H1 (cell line): ENCODE measurements around the gene SCN11A. TPM values are rescaled to one million over a fixed set of nuclear protein-coding genes. Genes with fewer than 3 reads are reported as not detected.

ENCODE experiments used
- CTCF ChIA-PET: fragments of 300-600 bp; sonication (Branson Sonifier 250); formaldehyde crosslinking; loops from one replicate; lab custom pipeline; 2021; ENCODE audit not compliant: partially characterized antibody; lab: Charles Lee
- POLR2A ChIA-PET: fragments of 300-600 bp; sonication (Branson Sonifier 250); formaldehyde crosslinking; loops from one replicate; lab custom pipeline; 2021; ENCODE audit warnings: inconsistent platforms; ENCODE audit not compliant: partially characterized antibody; lab: Charles Lee
- DNase-seq, 2 experiments: peaks; one replicate each; pipeline versions ENCODE4 v3.0.0 to v3.0.0-alpha.2; 2010 to 2022; ENCODE audit warnings: low spot score in 2 of 2, low read depth in 1 of 2, mixed read lengths in 1 of 2
- FAIRE-seq: peaks from 2 replicates; lab custom pipeline; 2011; peaks lifted over from hg19 to GRCh38; lab: Jason Lieb, UNC
- H2AFZ ChIP-seq: 2 replicates; pipeline ENCODE4 v1.8.1; 2012; ENCODE audit warnings: low read length, inconsistent platforms
- H2AK5ac ChIP-seq: 2 replicates; pipeline ENCODE4 v1.6.1; 2013; ENCODE audit warnings: low read depth, low read length
- H2BK120ac ChIP-seq: replicated peaks from 2 replicates; pipeline ENCODE3; 2013; ENCODE audit warnings: low read depth, low read length, inconsistent platforms
- H2BK12ac ChIP-seq: 2 replicates; pipeline ENCODE4 v1.6.1; 2013; ENCODE audit warnings: low read depth, low read length
- H2BK15ac ChIP-seq: 2 replicates; pipeline ENCODE4 v1.6.1; 2013; ENCODE audit warnings: low read length
- H2BK20ac ChIP-seq: 2 replicates; pipeline ENCODE4 v1.6.1; 2013; ENCODE audit warnings: low read length
- H2BK5ac ChIP-seq: 2 replicates; pipeline ENCODE4 v1.6.1; 2013; ENCODE audit warnings: low read depth, low read length
- H3K14ac ChIP-seq: 2 replicates; pipeline ENCODE4 v1.6.1; 2013; ENCODE audit warnings: inconsistent platforms; ENCODE audit not compliant: insufficient read length
- H3K18ac ChIP-seq: 2 replicates; pipeline ENCODE4 v1.6.1; 2013; ENCODE audit warnings: low read length; ENCODE audit errors: extremely low read depth
- H3K23ac ChIP-seq: 2 replicates; pipeline ENCODE4 v1.6.1; 2013; ENCODE audit warnings: inconsistent platforms; ENCODE audit not compliant: insufficient read length
- H3K23me2 ChIP-seq: 2 replicates; pipeline ENCODE4 v1.6.1; 2013; ENCODE audit warnings: low read depth, low read length
- H3K27ac ChIP-seq: 2 replicates; pipeline ENCODE4 v1.6.1; 2011; ENCODE audit warnings: low read depth, low read length, inconsistent platforms
- H3K27me3 ChIP-seq, 4 experiments: replicated peaks in 1 of 4; 1 replicate in 1 of 4; 2 replicates in 3 of 4; pipeline versions ENCODE4 v1.6.1 to v1.8.1; 2011 to 2013; ENCODE audit warnings: low read length in 3 of 4, mild to moderate bottlenecking in 3 of 4, inconsistent platforms in 2 of 4, mixed read lengths in 2 of 4, moderate library complexity in 1 of 4; ENCODE audit not compliant: control insufficient read depth in 3 of 4, insufficient read depth in 3 of 4; ENCODE audit errors: extremely low read depth in 1 of 4
- H3K36me3 ChIP-seq, 4 experiments: 2 replicates each; pipeline versions ENCODE4 v1.6.1 to v1.8.1; 2011 to 2013; ENCODE audit warnings: mild to moderate bottlenecking in 4 of 4, low read length in 3 of 4, moderate library complexity in 2 of 4, control low read depth in 1 of 4, inconsistent platforms in 1 of 4; ENCODE audit not compliant: insufficient read depth in 4 of 4, control insufficient read depth in 2 of 4
- H3K4ac ChIP-seq: replicated peaks from 2 replicates; pipeline ENCODE3; 2013; ENCODE audit warnings: low read length, low read depth, mixed read lengths, inconsistent platforms; ENCODE audit not compliant: insufficient read length
- H3K4me1 ChIP-seq, 4 experiments: replicated peaks in 1 of 4; 1 replicate in 1 of 4; 2 replicates in 3 of 4; pipeline versions ENCODE4 v1.6.1 to v1.8.1; 2011 to 2013; ENCODE audit warnings: low read length in 3 of 4, inconsistent platforms in 2 of 4, mixed read lengths in 1 of 4; ENCODE audit not compliant: insufficient read depth in 4 of 4, control insufficient read depth in 3 of 4
- H3K4me2 ChIP-seq, 2 experiments: 2 replicates each; pipeline versions ENCODE4 v1.6.1 to v1.8.1; 2011 to 2013; ENCODE audit warnings: low read depth in 2 of 2, low read length in 2 of 2, control low read depth in 1 of 2, inconsistent platforms in 1 of 2, mild to moderate bottlenecking in 1 of 2; ENCODE audit not compliant: insufficient read depth in 1 of 2
- H3K4me3 ChIP-seq, 4 experiments: fragments of 200-600, 300-600 bp in 1 of 4; sonication (generic), shearing (Covaris generic), sonication (Bioruptor Twin) in 1 of 4; 2 replicates each; pipeline versions ENCODE4 v1.5.1 to v1.8.1; 2011 to 2016; ENCODE audit warnings: low read length in 4 of 4, low read depth in 3 of 4, control low read depth in 2 of 4, inconsistent platforms in 2 of 4, mild to moderate bottlenecking in 2 of 4, mixed read lengths in 1 of 4, moderate library complexity in 1 of 4; ENCODE audit not compliant: insufficient read depth in 2 of 4; ENCODE audit errors: extremely low read depth in 1 of 4
- H3K56ac ChIP-seq: replicated peaks from 2 replicates; pipeline ENCODE3; 2013; ENCODE audit warnings: low read depth, mild to moderate bottlenecking, mixed read lengths, low read length, inconsistent platforms; ENCODE audit not compliant: insufficient read length
- H3K79me1 ChIP-seq: 2 replicates; pipeline ENCODE4 v1.6.1; 2013; ENCODE audit warnings: low read depth, low read length, control low read depth
- H3K79me2 ChIP-seq, 2 experiments: 2 replicates each; pipeline versions ENCODE4 v1.6.1 to v1.8.1; 2012 to 2013; ENCODE audit warnings: low read length in 2 of 2, mild to moderate bottlenecking in 2 of 2, inconsistent platforms in 1 of 2; ENCODE audit not compliant: insufficient read depth in 2 of 2, control insufficient read depth in 1 of 2
- H3K9ac ChIP-seq, 4 experiments: replicated peaks in 1 of 4; 1 replicate in 1 of 4; 2 replicates in 3 of 4; pipeline versions ENCODE4 v1.6.1 to v1.8.1; 2011 to 2013; ENCODE audit warnings: low read depth in 3 of 4, low read length in 3 of 4, control low read depth in 2 of 4, mild to moderate bottlenecking in 2 of 4, moderate library complexity in 2 of 4, inconsistent platforms in 1 of 4; ENCODE audit errors: extremely low read depth in 1 of 4
- H3K9me3 ChIP-seq, 2 experiments: 2 replicates each; pipeline versions ENCODE4 v1.6.1 to v1.8.1; 2012 to 2013; ENCODE audit warnings: mild to moderate bottlenecking in 2 of 2, moderate library complexity in 2 of 2, control low read depth in 1 of 2, inconsistent platforms in 1 of 2, low read depth in 1 of 2, low read length in 1 of 2, mixed read lengths in 1 of 2; ENCODE audit not compliant: insufficient read depth in 2 of 2
- H4K20me1 ChIP-seq, 2 experiments: replicated peaks in 1 of 2; 2 replicates each; pipeline versions ENCODE3 to v1.8.1; 2011 to 2013; ENCODE audit warnings: inconsistent platforms in 2 of 2, low read length in 2 of 2, mild to moderate bottlenecking in 1 of 2; ENCODE audit not compliant: insufficient read depth in 2 of 2, control insufficient read depth in 1 of 2
- H4K5ac ChIP-seq: 2 replicates; pipeline ENCODE4 v1.6.1; 2013; ENCODE audit warnings: low read length, low read depth, mixed read lengths, inconsistent platforms; ENCODE audit not compliant: insufficient read length
- H4K8ac ChIP-seq: 2 replicates; pipeline ENCODE4 v1.8.0; 2013; ENCODE audit warnings: mild to moderate bottlenecking, moderate library complexity, low read length, inconsistent platforms; ENCODE audit not compliant: insufficient read depth; ENCODE audit errors: extremely low read depth
- H4K91ac ChIP-seq: replicated peaks from 2 replicates; pipeline ENCODE3; 2013; ENCODE audit warnings: low read length, mixed read lengths, inconsistent platforms; ENCODE audit not compliant: insufficient read length
- ATF2 ChIP-seq: IDR thresholded peaks from 2 replicates; pipeline ENCODE4 v1.6.1; 2012; ENCODE audit warnings: low read length, inconsistent platforms
- CBX5 ChIP-seq: fragments of 300-800, 300-1000 bp; sonication (generic); IDR thresholded peaks from 2 replicates; pipeline ENCODE4 v1.7.1; 2016; ENCODE audit warnings: antibody characterized with exemption, low read length, low read depth
- CHD1 ChIP-seq: IDR thresholded peaks from 2 replicates; pipeline ENCODE4 v1.6.1; 2012; ENCODE audit warnings: low read depth, low read length, improper control_type of control experiment
- CREB1 ChIP-seq: IDR thresholded peaks from 2 replicates; pipeline ENCODE4 v1.6.1; 2012; ENCODE audit warnings: inconsistent platforms
- GABPA ChIP-seq: IDR thresholded peaks from 2 replicates; pipeline ENCODE4 v1.6.1; 2011; ENCODE audit warnings: mild to moderate bottlenecking, low read length, moderate library complexity, borderline replicate concordance; ENCODE audit not compliant: insufficient read depth
- GTF2F1 ChIP-seq: IDR thresholded peaks from 2 replicates; pipeline ENCODE4 v1.6.1; 2012; ENCODE audit warnings: low read depth, low read length, improper control_type of control experiment, borderline replicate concordance
- JUN ChIP-seq: IDR thresholded peaks from 2 replicates; pipeline ENCODE4 v1.6.1; 2011; ENCODE audit warnings: low read depth, mild to moderate bottlenecking, improper control_type of control experiment, low read length
- RAD21 ChIP-seq, 2 experiments: IDR thresholded peaks in 1 of 2; conservative IDR thresholded peaks in 1 of 2; 2 replicates each; pipeline ENCODE4 v1.6.1; 2011; ENCODE audit warnings: low read depth in 2 of 2, low read length in 2 of 2, improper control_type of control experiment in 1 of 2, inconsistent platforms in 1 of 2, mild to moderate bottlenecking in 1 of 2, moderate library complexity in 1 of 2
- SIRT6 ChIP-seq: IDR thresholded peaks from one replicate; pipeline ENCODE4 v1.7.1; 2012; ENCODE audit warnings: low read length, inconsistent platforms
- SP1 ChIP-seq: IDR thresholded peaks from 2 replicates; pipeline ENCODE4 v1.6.1; 2011; ENCODE audit warnings: low read depth, low read length
- TAF7 ChIP-seq: optimal IDR thresholded peaks from 2 replicates; pipeline ENCODE3; 2011; ENCODE audit warnings: low read depth, mild to moderate bottlenecking, inconsistent platforms, low read length, moderate library complexity, borderline replicate concordance
- TEAD4 ChIP-seq: IDR thresholded peaks from 2 replicates; pipeline ENCODE4 v1.6.1; 2012; ENCODE audit warnings: low read depth, low read length, inconsistent platforms, mixed read lengths
- ZNF274 ChIP-seq: IDR thresholded peaks from 2 replicates; pipeline ENCODE4 v1.7.0; 2012; ENCODE audit warnings: low read length, borderline replicate concordance; ENCODE audit errors: extremely low read depth
- WGBS, 2 experiments: shearing (Covaris generic) in 1 of 2; methylation state at CpG; one replicate each; pipeline versions ENCODE4 v1.1.6 to v1.1.7; 2013 to 2015; ENCODE audit warnings: low lambda C conversion rate in 2 of 2, mixed read lengths in 2 of 2, inconsistent platforms in 1 of 2, low coverage in 1 of 2, missing lambda C conversion rate in 1 of 2; ENCODE audit not compliant: insufficient replicate concordance in 2 of 2, insufficient coverage in 1 of 2, insufficient read length in 1 of 2; ENCODE audit errors: extremely low coverage in 1 of 2, missing lambda C conversion rate in 1 of 2; 5-methylcytosine and 5-hydroxymethylcytosine counted together
- polyA plus RNA-seq, 7 experiments: library from polyadenylated mRNA; depleted of rRNA in 3 of 7; stranded (reverse) in 5 of 7; unstranded in 2 of 7; fragments of >200 nt in 5 of 7; fragments of 200-250 nt in 2 of 7; gene quantifications; 1 replicate in 5 of 7; 2 replicates in 1 of 7; 4 replicates in 1 of 7; pipeline versions ENCODE4 v1.2.1 to v1.2.3, GENCODE V29; 2011 to 2013; ENCODE audit warnings: missing spikeins in 2 of 7, mixed read lengths in 2 of 7
- total RNA-seq: library from RNA; stranded (reverse); fragmentation: NEBNext Ultra II Directional; extraction: Animal tissue kit (Norgen Biotek cat#: 25700); gene quantifications from 2 replicates; pipeline ENCODE4 v1.2.1, GENCODE V29; 2021

Gene SCN11A
- total and polyA plus RNA-seq, 2 of the 8 experiments (the other 6 are each of a cell fraction or from before 2014, with no cell fraction given), result 0.11 to 0.21 TPM

GRCh38 chr3:39064646-39065045 is 12.9 kb upstream of the SCN11A start:
- H3K14ac ChIP-seq, result no peak overlapping the region
- H3K18ac ChIP-seq, result no peak overlapping the region
- H3K4me2 ChIP-seq, result no peak overlapping the region
- FAIRE-seq (no peak), DNase-seq (no peak)
- WGBS, 2 experiments, result 100% methylated on average over 1 of the region's 1 CpG; no CpG with 5 or more reads in 1 of the 2 experiments
- H2BK5ac ChIP-seq, result no peak overlapping the region
- no peak overlapping the region for H3K4ac ChIP-seq
- peaks cover 0 to 2% of the 10 kb centered on the region in 2 experiments for H4K20me1 ChIP-seq
- no peak overlapping the region for H2AFZ ChIP-seq
- H4K91ac ChIP-seq, result no peak overlapping the region
- peaks cover 3 to 43% of the 10 kb centered on the region in 2 experiments; a peak in 2 of 4 replicates for H3K79me2 ChIP-seq
- no peak overlapping the region for H2BK15ac ChIP-seq
- H3K4me3 ChIP-seq, result no peak overlapping the region
- H2BK120ac ChIP-seq, result no peak overlapping the region
- H2AK5ac ChIP-seq, result no peak overlapping the region
- H3K27me3 ChIP-seq, result no peaks in the 10 kb centered on the region
- no peak overlapping the region for H3K23ac ChIP-seq
- peaks cover 2% of the 10 kb centered on the region for H3K79me1 ChIP-seq
- H3K56ac ChIP-seq, result no peak overlapping the region
- no peak overlapping the region for H4K5ac ChIP-seq
- no peaks in the 10 kb centered on the region for H3K9me3 ChIP-seq
- no peak overlapping the region for H4K8ac ChIP-seq
- no peaks in the 10 kb centered on the region for H3K4me1 ChIP-seq
- no peak overlapping the region for H2BK20ac ChIP-seq
- POLR2A ChIA-PET, result interaction anchor here (0.9 kb wide), 1 partner anchor 16 kb away, joined by 3 read pairs; no protein-coding TSS in a partner anchor
- no peak overlapping the region for H3K9ac ChIP-seq
- H2BK12ac ChIP-seq, result no peak overlapping the region
- H3K36me3 ChIP-seq, result peaks cover 0 to 35% (median 17%) of the 10 kb centered on the region in 4 experiments; a peak in 5 of 8 replicates
- H3K27ac ChIP-seq, result no peak overlapping the region
- H3K23me2 ChIP-seq, result no peaks in the 10 kb centered on the region
- CTCF ChIA-PET, result interaction anchor here (0.7 to 1.5 kb wide), 10 partner anchors 8 to 423 kb away, joined by 3 to 5 read pairs (median 3); no protein-coding TSS in a partner anchor
- TF ChIP-seq JUN, result no peak
- TF ChIP-seq CHD1, result no peak
- TF ChIP-seq CREB1, result no peak
- no peak for TF ChIP-seq CBX5
- TF ChIP-seq RAD21 (IDR thresholded peaks at IDR 0.05 in 1 of 2, conservative IDR thresholded peaks at IDR 0.05 in 1 of 2; ENCODE audit: low read depth in 2 of 2, low read length in 2 of 2), result no peak
- TF ChIP-seq GABPA, result no peak
- TF ChIP-seq SP1, result no peak
- no peak for TF ChIP-seq TEAD4
- TF ChIP-seq ZNF274, result no peak
- TF ChIP-seq GTF2F1, result no peak
- no peak for TF ChIP-seq TAF7
- TF ChIP-seq SIRT6, result no peak
- TF ChIP-seq ATF2, result no peak
